ENCODE data around the gene RPS15. TPM values are rescaled to one million over a fixed set of nuclear protein-coding genes. Genes with fewer than 3 reads are reported as not detected.

The RPS15 gene
- total and polyA plus RNA-seq, 2 of the 13 experiments (the other 11 are each of a cell fraction or from before 2014, with no cell fraction given), result 695 to 1,411 TPM

- TF ChIP-seq E2F5 (CRISPR knock-in tag; conservative IDR thresholded peaks at IDR 0.05) (0 out of 2 replicates have a peak, but pooled peaks have one; percentile 21), DDIT3 (CRISPR knock-in tag; IDR thresholded peaks at IDR 0.05) (no peak), MLX (CRISPR knock-in tag; IDR thresholded peaks at IDR 0.05) (no peak), ZNF577 (CRISPR knock-in tag; IDR thresholded peaks at IDR 0.05; ENCODE audit: borderline replicate concordance, low read depth) (no peak), NR1H2 (CRISPR knock-in tag; IDR thresholded peaks at IDR 0.05; ENCODE audit: borderline replicate concordance, low read depth) (peak; percentile 70), SOX6 (IDR thresholded peaks at IDR 0.05) (no peak), SOX6 (CRISPR knock-in tag; IDR thresholded peaks at IDR 0.05) (0 out of 2 replicates have a peak, but pooled peaks have one; percentile 14), ELK4 (CRISPR knock-in tag; IDR thresholded peaks at IDR 0.05; ENCODE audit: borderline replicate concordance) (no peak), PRDM15 (CRISPR knock-in tag; IDR thresholded peaks at IDR 0.05) (no peak), DMTF1 (CRISPR knock-in tag; IDR thresholded peaks at IDR 0.05) (no peak), ZNF781 (CRISPR knock-in tag; IDR thresholded peaks at IDR 0.05; ENCODE audit: borderline replicate concordance, not compliant biosample characterization) (no peak), GATAD2A (CRISPR knock-in tag; IDR thresholded peaks at IDR 0.05) (no peak), RFX3 (CRISPR knock-in tag; IDR thresholded peaks at IDR 0.05) (no peak), NFIC (IDR thresholded peaks at IDR 0.05; ENCODE audit: low read length) (no peak), ZBTB42 (CRISPR knock-in tag; IDR thresholded peaks at IDR 0.05) (no peak), CBX2 (IDR thresholded peaks at IDR 0.05; ENCODE audit: low read depth, low read length) (no peak), CBX2 (CRISPR knock-in tag; IDR thresholded peaks at IDR 0.05; ENCODE audit: low read depth) (no peak), SPEN (CRISPR knock-in tag; IDR thresholded peaks at IDR 0.05; ENCODE audit: low read depth) (no peak; the same call in 1 of the 2 replicates), PHF20 (CRISPR knock-in tag; IDR thresholded peaks at IDR 0.05) (no peak)
Observed at GRCh38 chr19:1446713-1447481, 8.7 kb downstream of the RPS15 start (continued).
